GM18505 (cell line): ENCODE results near the gene ACTG1.
A peak's percentile ranks its signal among the peaks of the same experiment; 100 is the strongest.

Experiments used
- ATAC-seq: cut with Tn5 transposase; IDR thresholded peaks from one replicate; pipeline ENCODE4 v1.9.1; 2021; ENCODE audit not compliant: unreplicated experiment
- POLR2A ChIP-seq: IDR thresholded peaks from 4 replicates; pipeline ENCODE4 v1.6.1; 2011; ENCODE audit warnings: borderline replicate concordance; ENCODE audit not compliant: insufficient read depth, insufficient read length; ENCODE audit errors: extremely low read depth

The ACTG1 gene

GRCh38 chr17:81493198-81494038, 19.2 kb downstream of the ACTG1 start:
- TF ChIP-seq POLR2A, result no peak
- ATAC-seq, result no peak

GRCh38 chr17:81492706-81493105, 19.9 kb downstream of the ACTG1 start:
- TF ChIP-seq POLR2A, result no peak

GRCh38 chr17:81492202-81492601, 20.4 kb downstream of the ACTG1 start:
- ATAC-seq, result no peak
- TF ChIP-seq POLR2A, result no peak

More at GRCh38 chr17:81492706-81493105, 19.9 kb downstream of the ACTG1 start:
- no peak for ATAC-seq

GRCh38 chr17:81491761-81492160, 20.8 kb downstream of the ACTG1 start:
- no peak for ATAC-seq
- TF ChIP-seq POLR2A, result no peak

GRCh38 chr17:81491181-81491581, 21.4 kb downstream of the ACTG1 start:
- TF ChIP-seq POLR2A, result no peak
- ATAC-seq, result no peak

GRCh38 chr17:81489998-81490992, 22.3 kb downstream of the ACTG1 start:
- ATAC-seq, result no peak
- no peak for TF ChIP-seq POLR2A

- TF ChIP-seq POLR2A, result no peak
- no peak for ATAC-seq
These were observed 23.3 kb downstream of the ACTG1 start for GRCh38 chr17:81489012-81489997.

- ATAC-seq, result no peak
- no peak for TF ChIP-seq POLR2A
These were observed 24.2 kb downstream of the ACTG1 start for GRCh38 chr17:81488276-81488860.

- peak; percentile 79 for TF ChIP-seq POLR2A
- ATAC-seq, result no peak
These were observed 24.9 kb downstream of the ACTG1 start for GRCh38 chr17:81487487-81488275.

- no peak for TF ChIP-seq POLR2A
- ATAC-seq, result no peak
These were observed 25.5 kb downstream of the ACTG1 start for GRCh38 chr17:81487089-81487486.

GRCh38 chr17:81486199-81486810, 26.3 kb downstream of the ACTG1 start:
- no peak for ATAC-seq

More at GRCh38 chr17:81486199-81486810, 26.3 kb downstream of the ACTG1 start:
- TF ChIP-seq POLR2A, result no peak
